Transverse colon (tissue), 4 donors: ENCODE measurements around the gene SCN4B.

Source experiments
- CTCF ChIP-seq, 5 experiments: fragments of 200-600 bp in 3 of 5; fragments of 450-650 bp in 2 of 5; sonication (generic) in 3 of 5; IDR thresholded peaks; 1 replicate in 2 of 5; 2 replicates in 3 of 5; pipeline ENCODE4 v1.5.1; 2016 to 2017; ENCODE audit warnings: antibody characterized with exemption in 5 of 5, inconsistent platforms in 3 of 5, mild to moderate bottlenecking in 2 of 5, moderate library complexity in 1 of 5
- POLR2A ChIP-seq: fragments of 450-650 bp; IDR thresholded peaks from one replicate; pipeline ENCODE4 v1.6.1; 2016; ENCODE audit warnings: antibody characterized with exemption, mild to moderate bottlenecking, moderate library complexity
- POLR2AphosphoS5 ChIP-seq, 3 donors: sonication (generic); formaldehyde crosslinking; IDR thresholded peaks; one replicate each; pipeline ENCODE4 v1.6.1; 2016; ENCODE audit warnings: antibody characterized with exemption in 3 of 3

GRCh38 chr11:118174006-118174567 lies 21.5 kb upstream of the SCN4B start:
- no peak for TF ChIP-seq POLR2A
- TF ChIP-seq CTCF (IDR thresholded peaks at IDR 0.05) = no peak
- no peak for TF ChIP-seq POLR2AphosphoS5 (IDR thresholded peaks at IDR 0.05)
